H9 (cell line): ENCODE results near the gene FSTL4. TPM values are rescaled to one million over a fixed set of nuclear protein-coding genes. Genes with fewer than 3 reads are reported as not detected.

Experiments used
- DNase-seq: peaks from one replicate; pipeline ENCODE4 v3.0.0-alpha.2; 2017
- H2AFZ ChIP-seq: one replicate; pipeline ENCODE4 v1.6.1; 2013; ENCODE audit warnings: mild to moderate bottlenecking, low read length, control low read depth, moderate library complexity
- H2AK5ac ChIP-seq: 2 replicates; pipeline ENCODE4 v1.6.1; 2013; ENCODE audit warnings: low read length, control low read depth, mixed read lengths; ENCODE audit not compliant: insufficient read length
- H2BK120ac ChIP-seq: one replicate; pipeline ENCODE4 v1.6.1; 2013; ENCODE audit warnings: low read depth, mild to moderate bottlenecking, low read length, control low read depth, inconsistent platforms; ENCODE audit not compliant: poor library complexity, severe bottlenecking
- H2BK12ac ChIP-seq: 2 replicates; pipeline ENCODE4 v1.6.1; 2013; ENCODE audit warnings: low read length, control low read depth, mixed read lengths, low read depth; ENCODE audit not compliant: insufficient read length
- H2BK15ac ChIP-seq: 2 replicates; pipeline ENCODE4 v1.6.1; 2013; ENCODE audit warnings: low read depth, low read length, control low read depth
- H2BK20ac ChIP-seq: one replicate; pipeline ENCODE4 v1.6.1; 2013; ENCODE audit warnings: low read depth, mild to moderate bottlenecking, low read length, control low read depth, inconsistent platforms; ENCODE audit not compliant: poor library complexity, severe bottlenecking
- H2BK5ac ChIP-seq: 2 replicates; pipeline ENCODE4 v1.6.1; 2013; ENCODE audit warnings: low read length, control low read depth, mixed read lengths; ENCODE audit not compliant: insufficient read length
- H3K14ac ChIP-seq: 2 replicates; pipeline ENCODE4 v1.6.1; 2013; ENCODE audit warnings: low read length, control low read depth; ENCODE audit not compliant: insufficient read depth
- H3K18ac ChIP-seq: 2 replicates; pipeline ENCODE4 v1.6.1; 2013; ENCODE audit warnings: low read depth, mild to moderate bottlenecking, mixed read lengths, low read length, control low read depth; ENCODE audit not compliant: insufficient read length
- H3K23ac ChIP-seq: 2 replicates; pipeline ENCODE4 v1.6.1; 2013; ENCODE audit warnings: low read length, control low read depth, mixed read lengths, low read depth; ENCODE audit not compliant: insufficient read length
- H3K23me2 ChIP-seq: 2 replicates; pipeline ENCODE4 v1.6.1; 2013; ENCODE audit warnings: low read depth, mild to moderate bottlenecking, mixed read lengths, low read length, control low read depth; ENCODE audit not compliant: insufficient read length, poor library complexity, severe bottlenecking
- H3K27ac ChIP-seq: 2 replicates; pipeline ENCODE4 v1.5.1; 2013; ENCODE audit warnings: low read length, control low read depth, mixed read lengths, low read depth; ENCODE audit not compliant: insufficient read length
- H3K27me3 ChIP-seq: 2 replicates; pipeline ENCODE4 v1.6.1; 2013; ENCODE audit warnings: low read length, control low read depth, inconsistent platforms; ENCODE audit not compliant: insufficient read depth
- H3K4ac ChIP-seq: 2 replicates; pipeline ENCODE4 v1.6.1; 2013; ENCODE audit warnings: low read depth, mild to moderate bottlenecking, control low read depth, inconsistent platforms, low read length, moderate library complexity
- H3K4me1 ChIP-seq: 2 replicates; pipeline ENCODE4 v1.6.1; 2013; ENCODE audit warnings: low read length, control low read depth, inconsistent platforms; ENCODE audit not compliant: insufficient read depth
- H3K4me2 ChIP-seq: 2 replicates; pipeline ENCODE4 v1.6.1; 2013; ENCODE audit warnings: low read length, control low read depth, mixed read lengths; ENCODE audit not compliant: insufficient read length, insufficient read depth
- H3K56ac ChIP-seq: 2 replicates; pipeline ENCODE4 v1.6.1; 2013; ENCODE audit warnings: low read depth, mild to moderate bottlenecking, mixed read lengths, low read length, control low read depth; ENCODE audit not compliant: insufficient read length
- H3K79me1 ChIP-seq: 2 replicates; pipeline ENCODE4 v1.6.1; 2013; ENCODE audit warnings: low read depth, mild to moderate bottlenecking, moderate library complexity, low read length, control low read depth, inconsistent platforms; ENCODE audit not compliant: insufficient read depth, poor library complexity, severe bottlenecking
- H3K79me2 ChIP-seq: 2 replicates; pipeline ENCODE4 v1.6.1; 2013; ENCODE audit warnings: low read length, control low read depth, inconsistent platforms; ENCODE audit not compliant: insufficient read depth
- H3K9ac ChIP-seq: 2 replicates; pipeline ENCODE4 v1.6.1; 2013; ENCODE audit warnings: low read length, control low read depth, mixed read lengths; ENCODE audit not compliant: insufficient read length; ENCODE audit errors: extremely low read depth
- H3K9me3 ChIP-seq: one replicate; pipeline ENCODE4 v1.6.1; 2013; ENCODE audit warnings: low read depth, low read length, inconsistent platforms; ENCODE audit not compliant: control insufficient read depth
- H3T11ph ChIP-seq: one replicate; pipeline ENCODE4 v1.6.1; 2013; ENCODE audit warnings: mild to moderate bottlenecking, low read length, control low read depth, inconsistent platforms
- H4K20me1 ChIP-seq: one replicate; pipeline ENCODE4 v1.6.1; 2013; ENCODE audit not compliant: control insufficient read depth, insufficient read length, insufficient read depth
- H4K5ac ChIP-seq: 2 replicates; pipeline ENCODE4 v1.6.1; 2013; ENCODE audit warnings: low read depth, mild to moderate bottlenecking, mixed read lengths, low read length, control low read depth; ENCODE audit not compliant: insufficient read length
- H4K8ac ChIP-seq: replicated peaks from 2 replicates; pipeline ENCODE4 v1.6.1; 2013; ENCODE audit warnings: low read length, control low read depth, mixed read lengths, low read depth; ENCODE audit not compliant: insufficient read length
- H4K91ac ChIP-seq: 2 replicates; pipeline ENCODE4 v1.6.1; 2013; ENCODE audit warnings: low read depth, mild to moderate bottlenecking, moderate library complexity, mixed read lengths, low read length, control low read depth; ENCODE audit not compliant: insufficient read length
- H3K27ac Mint-ChIP-seq, 3 experiments: 2 replicates in 2 of 3; 3 replicates in 1 of 3; pipeline ENCODE4 v1.8.0; 2020 to 2021; ENCODE audit warnings: mixed read lengths in 3 of 3, mild to moderate bottlenecking in 1 of 3, moderate library complexity in 1 of 3
- H3K27me3 Mint-ChIP-seq: 2 replicates; pipeline ENCODE4 v1.8.0; 2021; ENCODE audit warnings: low read depth, mild to moderate bottlenecking, moderate library complexity, mixed read lengths
- H3K36me3 Mint-ChIP-seq, 3 experiments: 2 replicates in 2 of 3; 3 replicates in 1 of 3; pipeline ENCODE4 v1.8.0; 2020 to 2021; ENCODE audit warnings: low read depth in 3 of 3, mixed read lengths in 3 of 3; ENCODE audit not compliant: insufficient read depth in 1 of 3
- H3K4me1 Mint-ChIP-seq, 2 experiments: 2 replicates each; pipeline ENCODE4 v1.8.0; 2020; ENCODE audit warnings: mixed read lengths in 2 of 2
- H3K4me3 Mint-ChIP-seq, 2 experiments: 2 replicates in 1 of 2; 3 replicates in 1 of 2; pipeline ENCODE4 v1.8.0; 2020 to 2021; ENCODE audit warnings: mild to moderate bottlenecking in 2 of 2, mixed read lengths in 2 of 2, moderate library complexity in 1 of 2
- H3K9me3 Mint-ChIP-seq, 2 experiments: 2 replicates in 1 of 2; 3 replicates in 1 of 2; pipeline ENCODE4 v1.8.0; 2020; ENCODE audit warnings: mild to moderate bottlenecking in 2 of 2, mixed read lengths in 2 of 2, moderate library complexity in 1 of 2
- WGBS: extraction: QIAGEN DNeasy Blood & Tissue Kit; methylation state at CpG from one replicate; pipeline ENCODE4 v1.1.7; 2013; ENCODE audit warnings: missing lambda C conversion rate, low lambda C conversion rate, mixed read lengths; ENCODE audit not compliant: insufficient read length; ENCODE audit errors: extremely low coverage; 5-methylcytosine and 5-hydroxymethylcytosine counted together
- total RNA-seq: library from RNA; stranded (reverse); gene quantifications from 2 replicates; pipeline ENCODE4 v1.2.1, GENCODE V29; 2021
- TF ChIP-seq, protein P1 (sequence below): fragments of 200-600 bp; sonication (generic); conservative IDR thresholded peaks from 3 replicates; pipeline ENCODE4 v1.8.0; 2021; ENCODE audit warnings: antibody characterized with exemption, mild to moderate bottlenecking

The FSTL4 gene
- total RNA-seq, 1 experiment from 2014 or later, result 5.7 TPM

DNA sequence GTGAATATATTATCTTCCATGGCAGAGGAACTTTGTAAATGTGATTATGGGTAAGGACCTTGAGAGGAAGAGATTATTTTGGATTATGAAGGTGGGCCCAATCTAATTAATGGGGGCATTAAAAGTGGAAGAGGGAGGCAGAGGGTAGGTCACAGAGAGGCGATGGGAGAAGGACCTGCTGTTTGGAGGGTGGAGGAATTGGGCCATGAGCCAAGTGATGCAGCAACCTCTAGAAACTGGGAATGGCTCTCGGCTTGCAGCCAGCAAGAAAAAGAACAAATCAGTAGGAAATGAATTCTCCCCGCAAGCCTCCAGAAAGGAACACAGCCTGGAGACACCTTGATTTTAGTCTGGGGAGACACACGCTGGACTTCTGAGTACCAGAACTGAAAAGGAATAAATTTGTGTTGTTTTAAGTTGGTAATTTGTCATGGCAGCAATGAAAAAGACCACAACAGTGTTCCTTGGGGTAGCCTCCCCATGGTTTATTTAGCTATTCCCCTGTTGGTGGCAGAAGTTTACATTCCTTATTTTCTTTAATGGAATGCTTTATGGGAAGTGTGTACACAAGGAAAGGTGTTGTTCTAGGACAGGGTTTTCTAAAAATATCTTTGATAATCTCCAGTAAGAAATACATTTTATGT lies 456.9 kb downstream of the FSTL4 start:
- no peak overlapping the region for H3K56ac ChIP-seq
- H3T11ph ChIP-seq, result no peak overlapping the region
- no peak for DNase-seq
- H3K79me2 ChIP-seq, result no peaks in the 10 kb centered on the region
- no peaks in the 10 kb centered on the region for H3K4me1 ChIP-seq
- no peaks in the 10 kb centered on the region for H3K79me1 ChIP-seq
- H4K91ac ChIP-seq, result no peak overlapping the region
- no peak overlapping the region for H4K8ac ChIP-seq
- H2BK20ac ChIP-seq, result no peak overlapping the region
- Mint-ChIP-seq H3K36me3 (no peaks in the 10 kb centered on the region), H3K9me3 (no peaks in the 10 kb centered on the region), H3K4me1 (no peaks in the 10 kb centered on the region), H3K4me3 (no peak overlapping the region), H3K27ac (no peak overlapping the region), H3K27me3 (peaks cover 5% of the 10 kb centered on the region; the same call in 1 of the 2 replicates)
- WGBS, result no CpG with 5 or more reads among the region's 4 CpGs
- H3K27ac ChIP-seq, result no peak overlapping the region
- no peak overlapping the region for H3K4me2 ChIP-seq
- no peaks in the 10 kb centered on the region for H4K20me1 ChIP-seq
- no peaks in the 10 kb centered on the region for H3K27me3 ChIP-seq
- no peak overlapping the region for H4K5ac ChIP-seq
- H3K18ac ChIP-seq, result no peak overlapping the region
- no peak overlapping the region for H2BK120ac ChIP-seq
- H2BK12ac ChIP-seq, result no peak overlapping the region
- H3K9ac ChIP-seq, result no peak overlapping the region
- H3K23ac ChIP-seq, result no peak overlapping the region
- no peak overlapping the region for H3K4ac ChIP-seq
- no peak overlapping the region for H2BK5ac ChIP-seq
- TF ChIP-seq, protein P1, sequence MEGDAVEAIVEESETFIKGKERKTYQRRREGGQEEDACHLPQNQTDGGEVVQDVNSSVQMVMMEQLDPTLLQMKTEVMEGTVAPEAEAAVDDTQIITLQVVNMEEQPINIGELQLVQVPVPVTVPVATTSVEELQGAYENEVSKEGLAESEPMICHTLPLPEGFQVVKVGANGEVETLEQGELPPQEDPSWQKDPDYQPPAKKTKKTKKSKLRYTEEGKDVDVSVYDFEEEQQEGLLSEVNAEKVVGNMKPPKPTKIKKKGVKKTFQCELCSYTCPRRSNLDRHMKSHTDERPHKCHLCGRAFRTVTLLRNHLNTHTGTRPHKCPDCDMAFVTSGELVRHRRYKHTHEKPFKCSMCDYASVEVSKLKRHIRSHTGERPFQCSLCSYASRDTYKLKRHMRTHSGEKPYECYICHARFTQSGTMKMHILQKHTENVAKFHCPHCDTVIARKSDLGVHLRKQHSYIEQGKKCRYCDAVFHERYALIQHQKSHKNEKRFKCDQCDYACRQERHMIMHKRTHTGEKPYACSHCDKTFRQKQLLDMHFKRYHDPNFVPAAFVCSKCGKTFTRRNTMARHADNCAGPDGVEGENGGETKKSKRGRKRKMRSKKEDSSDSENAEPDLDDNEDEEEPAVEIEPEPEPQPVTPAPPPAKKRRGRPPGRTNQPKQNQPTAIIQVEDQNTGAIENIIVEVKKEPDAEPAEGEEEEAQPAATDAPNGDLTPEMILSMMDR, result no peak
- H2BK15ac ChIP-seq, result no peak overlapping the region
- H2AFZ ChIP-seq, result no peak overlapping the region
- no peak overlapping the region for H2AK5ac ChIP-seq
- no peaks in the 10 kb centered on the region for H3K23me2 ChIP-seq
- H3K9me3 ChIP-seq, result no peaks in the 10 kb centered on the region
- no peak overlapping the region for H3K14ac ChIP-seq
